ENCODE data around the gene MYRIP.

DNA sequence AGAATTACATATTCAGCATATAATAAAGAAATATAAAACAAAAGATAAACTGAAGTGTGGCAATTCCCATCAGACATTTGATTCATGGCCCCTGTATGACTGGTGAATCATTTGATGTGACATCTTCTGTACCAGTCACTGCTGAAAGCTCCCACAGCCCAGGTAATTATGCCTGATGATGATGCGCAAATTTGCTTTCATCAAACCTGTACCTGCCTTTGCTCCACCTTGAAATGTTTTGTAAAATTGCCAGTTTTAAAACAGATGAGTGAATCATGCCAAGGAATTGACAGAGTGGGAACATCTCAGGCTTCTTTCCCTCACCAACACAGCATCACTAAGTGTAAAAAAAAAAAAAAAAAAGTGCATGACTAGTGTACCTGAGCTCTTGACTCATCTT is 433.6 kb downstream of the MYRIP start:
- TF ChIP-seq, protein P1, sequence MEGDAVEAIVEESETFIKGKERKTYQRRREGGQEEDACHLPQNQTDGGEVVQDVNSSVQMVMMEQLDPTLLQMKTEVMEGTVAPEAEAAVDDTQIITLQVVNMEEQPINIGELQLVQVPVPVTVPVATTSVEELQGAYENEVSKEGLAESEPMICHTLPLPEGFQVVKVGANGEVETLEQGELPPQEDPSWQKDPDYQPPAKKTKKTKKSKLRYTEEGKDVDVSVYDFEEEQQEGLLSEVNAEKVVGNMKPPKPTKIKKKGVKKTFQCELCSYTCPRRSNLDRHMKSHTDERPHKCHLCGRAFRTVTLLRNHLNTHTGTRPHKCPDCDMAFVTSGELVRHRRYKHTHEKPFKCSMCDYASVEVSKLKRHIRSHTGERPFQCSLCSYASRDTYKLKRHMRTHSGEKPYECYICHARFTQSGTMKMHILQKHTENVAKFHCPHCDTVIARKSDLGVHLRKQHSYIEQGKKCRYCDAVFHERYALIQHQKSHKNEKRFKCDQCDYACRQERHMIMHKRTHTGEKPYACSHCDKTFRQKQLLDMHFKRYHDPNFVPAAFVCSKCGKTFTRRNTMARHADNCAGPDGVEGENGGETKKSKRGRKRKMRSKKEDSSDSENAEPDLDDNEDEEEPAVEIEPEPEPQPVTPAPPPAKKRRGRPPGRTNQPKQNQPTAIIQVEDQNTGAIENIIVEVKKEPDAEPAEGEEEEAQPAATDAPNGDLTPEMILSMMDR (conservative IDR thresholded peaks at IDR 0.05; ENCODE audit: low read depth, low read length), result no peak
- TF ChIP-seq EZH2 (IDR thresholded peaks at IDR 0.05; ENCODE audit: low read length, unreplicated experiment), result no peak
